ENCODE data around the gene RBM20.
A peak's percentile ranks its signal among the peaks of the same experiment; 100 is the strongest.
"Not testable (repeated sequence)": the region's sequence is repeated elsewhere in the genome, so short reads cannot be mapped to it uniquely, and the experiment has no call there.

Gene RBM20

GRCh38 chr10:110625951-110626855, 17.9 kb upstream of the RBM20 start:
- no peak for DNase-seq

- no peak for DNase-seq
Observed at GRCh38 chr10:110628161-110628560, 16.0 kb upstream of the RBM20 start.

GRCh38 chr10:110629680-110630191, 14.4 kb upstream of the RBM20 start:
- DNase-seq, result peak in 1 of 2 experiments; percentile 20

- no peak for DNase-seq
Observed at GRCh38 chr10:110631934-110632333, 12.2 kb upstream of the RBM20 start.

GRCh38 chr10:110632591-110633215, 11.4 kb upstream of the RBM20 start:
- no peak for DNase-seq

GRCh38 chr10:110634527-110635209, 9.5 kb upstream of the RBM20 start:
- peak in 1 of 2 experiments; percentile 60 for DNase-seq

- no peak for DNase-seq
Observed at GRCh38 chr10:110636572-110636931, 7.6 kb upstream of the RBM20 start.

GRCh38 chr10:110636932-110637557, 7.1 kb upstream of the RBM20 start:
- DNase-seq, result no peak

- peak in 1 of 2 experiments; percentile 1 for DNase-seq
Observed at GRCh38 chr10:110637558-110638053, 6.5 kb upstream of the RBM20 start.

GRCh38 chr10:110638319-110638718, 5.8 kb upstream of the RBM20 start:
- no peak for DNase-seq

GRCh38 chr10:110639046-110639445, 5.1 kb upstream of the RBM20 start:
- DNase-seq, result not testable (repeated sequence)

GRCh38 chr10:110639858-110640257, 4.3 kb upstream of the RBM20 start:
- DNase-seq, result not testable (repeated sequence)

GRCh38 chr10:110641256-110641655, 2.9 kb upstream of the RBM20 start:
- peak in 1 of 2 experiments; percentile 37 for DNase-seq

- no peak for DNase-seq
Observed at GRCh38 chr10:110642204-110643034, 1.7 kb upstream of the RBM20 start.

- DNase-seq, result no peak
Observed at GRCh38 chr10:110643035-110643652, 992 bp upstream of the RBM20 start.

- no peak for DNase-seq
Observed at GRCh38 chr10:110644598-110645462, 694 bp downstream of the RBM20 start.

GRCh38 chr10:110646417-110647135, 2.4 kb downstream of the RBM20 start:
- no peak for DNase-seq

GRCh38 chr10:110647136-110647430, 2.9 kb downstream of the RBM20 start:
- DNase-seq, result no peak

- DNase-seq, result no peak
Observed at GRCh38 chr10:110648692-110649346, 4.7 kb downstream of the RBM20 start.
